Measurements from ENCODE around the gene RB1.

The RB1 gene

DNA sequence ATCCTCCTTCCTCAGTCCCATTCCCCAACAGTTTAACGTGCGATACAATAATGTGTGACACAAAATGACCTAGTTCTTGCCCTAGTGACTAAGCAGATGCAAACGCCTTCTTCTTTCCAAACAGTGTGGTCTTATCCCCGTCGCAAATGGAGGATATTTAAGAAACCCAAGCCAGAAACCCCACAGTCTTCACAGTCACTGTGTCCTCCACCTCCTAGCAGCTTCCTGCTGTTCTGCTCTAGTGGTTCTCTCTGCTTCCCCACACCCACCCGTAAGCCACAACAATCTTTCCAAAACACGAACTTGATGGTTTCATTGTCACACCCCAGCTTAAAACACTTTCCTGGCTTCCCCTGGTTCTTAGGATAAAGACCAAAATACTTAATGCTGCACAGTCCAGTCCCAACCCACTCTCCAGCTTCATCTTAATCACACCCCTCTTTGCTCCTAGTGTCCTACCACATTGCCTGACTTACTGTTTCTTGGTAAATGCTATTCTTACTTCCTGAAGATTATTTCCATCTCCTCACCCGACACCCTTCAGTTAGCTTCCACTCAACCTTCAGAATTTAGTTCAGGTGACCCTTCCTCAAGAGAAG lies 38.2 kb upstream of the RB1 start:
- Histone ChIP-seq H3K4me1 (no peaks in the 10 kb centered on the region), H3K4me3 (ENCODE audit: low read depth, low read length) (no peak overlapping the region), H3K36me3 (ENCODE audit: control insufficient read depth, insufficient read depth, low read length) (no peaks in the 10 kb centered on the region), H3K27ac (no peak overlapping the region), H3K9me3 (ENCODE audit: control insufficient read depth, low read length) (no peaks in the 10 kb centered on the region), H3K4me2 (ENCODE audit: low read length) (no peak overlapping the region), H3K9ac (no peak overlapping the region), H3K27me3 (ENCODE audit: control insufficient read depth, insufficient read depth, low read length) (no peaks in the 10 kb centered on the region), H3K79me2 (no peaks in the 10 kb centered on the region), H2AFZ (no peak overlapping the region)
- TF ChIP-seq CTCF (IDR thresholded peaks at IDR 0.05): no peak

DNA sequence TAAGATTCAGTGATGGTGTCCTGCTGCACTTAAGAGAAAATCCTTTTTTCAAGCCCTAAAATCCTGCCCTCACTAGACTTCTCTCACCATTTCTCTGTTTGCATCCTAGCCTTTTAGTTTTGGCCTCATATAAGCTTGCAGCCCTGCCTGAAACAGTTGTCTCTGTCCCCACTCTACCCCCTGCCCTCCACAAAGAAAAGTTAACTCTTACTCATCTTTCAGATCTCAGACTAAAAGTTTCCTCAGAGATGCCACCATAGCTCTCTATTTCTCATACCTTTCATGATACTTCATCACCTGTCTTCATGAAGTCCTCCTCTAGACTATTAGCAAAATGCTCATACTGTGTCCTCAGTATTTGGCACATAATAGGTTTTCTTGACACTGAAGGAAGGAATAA lies 37.4 kb upstream of the RB1 start:
- H3K9me3 ChIP-seq (ENCODE audit: control insufficient read depth, low read length): no peaks in the 10 kb centered on the region
- TF ChIP-seq CTCF (IDR thresholded peaks at IDR 0.05): no peak
- H2AFZ ChIP-seq: no peak overlapping the region
- no peaks in the 10 kb centered on the region for H3K4me1 ChIP-seq
- no peak overlapping the region for H3K27ac ChIP-seq
- no peaks in the 10 kb centered on the region for H3K36me3 ChIP-seq (ENCODE audit: control insufficient read depth, insufficient read depth, low read length)
- no peaks in the 10 kb centered on the region for H3K27me3 ChIP-seq (ENCODE audit: control insufficient read depth, insufficient read depth, low read length)
- H3K9ac ChIP-seq: no peak overlapping the region
- no peak overlapping the region for H3K4me3 ChIP-seq (ENCODE audit: low read depth, low read length)
- no peaks in the 10 kb centered on the region for H3K79me2 ChIP-seq
- H3K4me2 ChIP-seq (ENCODE audit: low read length): no peak overlapping the region

DNA sequence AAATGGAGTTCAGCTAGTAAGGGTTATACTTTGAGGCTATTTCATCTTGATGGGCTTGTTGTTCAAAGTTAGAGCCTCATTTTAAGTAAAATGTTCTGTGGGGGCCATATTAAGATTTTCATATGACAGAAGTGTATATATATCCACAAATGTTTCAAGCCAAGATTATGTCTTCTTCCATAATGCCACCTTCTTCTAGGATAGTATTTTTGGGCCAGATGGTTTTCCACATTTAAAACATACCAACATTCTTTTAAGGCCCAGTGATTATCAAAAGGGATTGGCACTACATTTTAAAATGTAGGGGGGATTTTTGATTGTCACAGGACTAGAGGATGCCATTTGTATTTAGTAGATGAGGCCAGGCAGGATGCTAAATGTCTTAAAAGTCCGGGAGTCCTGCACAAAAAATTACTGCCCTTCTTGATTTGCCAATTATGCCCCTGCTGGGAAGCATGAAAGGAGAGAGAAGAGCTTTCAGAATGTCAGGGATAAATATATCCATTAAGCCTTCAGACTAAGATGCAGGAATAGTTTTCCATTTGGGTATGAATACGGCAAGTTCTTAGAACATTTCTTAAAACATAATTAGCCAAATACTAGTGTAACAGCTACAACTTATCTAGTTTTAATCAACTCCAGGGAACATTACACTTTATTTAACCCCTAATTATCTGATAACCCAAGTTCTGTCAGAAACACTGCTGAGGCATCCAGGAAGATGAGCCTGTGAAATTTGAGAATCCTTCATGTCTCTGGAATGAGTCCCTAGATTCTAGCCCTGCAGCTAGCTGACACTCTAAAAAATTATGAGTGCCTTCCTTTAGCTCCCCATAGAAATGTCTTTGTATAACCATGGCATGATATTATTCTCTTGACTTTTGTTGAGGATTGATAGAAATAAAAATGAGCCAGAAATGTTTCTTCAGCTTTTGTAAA lies 36.6 kb upstream of the RB1 start:
- Histone ChIP-seq H3K4me2 (ENCODE audit: low read length) (no peak overlapping the region), H3K9me3 (ENCODE audit: control insufficient read depth, low read length) (no peaks in the 10 kb centered on the region), H3K4me3 (ENCODE audit: low read depth, low read length) (no peak overlapping the region), H3K9ac (no peak overlapping the region), H3K27me3 (ENCODE audit: control insufficient read depth, insufficient read depth, low read length) (no peaks in the 10 kb centered on the region), H3K4me1 (no peaks in the 10 kb centered on the region), H3K79me2 (no peaks in the 10 kb centered on the region), H3K36me3 (ENCODE audit: control insufficient read depth, insufficient read depth, low read length) (no peaks in the 10 kb centered on the region), H3K27ac (no peak overlapping the region), H2AFZ (no peak overlapping the region)
- TF ChIP-seq CTCF (IDR thresholded peaks at IDR 0.05): no peak

- no peak overlapping the region for H3K4me2 ChIP-seq (ENCODE audit: low read length)
- no peaks in the 10 kb centered on the region for H3K27me3 ChIP-seq (ENCODE audit: control insufficient read depth, insufficient read depth, low read length)
- H2AFZ ChIP-seq: no peak overlapping the region
- H3K9me3 ChIP-seq (ENCODE audit: control insufficient read depth, low read length): no peaks in the 10 kb centered on the region
- no peak overlapping the region for H3K9ac ChIP-seq
- H3K79me2 ChIP-seq: no peaks in the 10 kb centered on the region
- H3K36me3 ChIP-seq (ENCODE audit: control insufficient read depth, insufficient read depth, low read length): no peaks in the 10 kb centered on the region
- no peaks in the 10 kb centered on the region for H3K4me1 ChIP-seq
- no peak overlapping the region for H3K4me3 ChIP-seq (ENCODE audit: low read depth, low read length)
- no peak for TF ChIP-seq CTCF (IDR thresholded peaks at IDR 0.05)
- H3K27ac ChIP-seq: no peak overlapping the region
These were observed 35.5 kb upstream of the RB1 start for GRCh38 chr13:48268019-48268418.

Measured in parathyroid adenoma (tissue), 2 donors.